NB4 (cell line): Measurements from ENCODE around the gene MET.

ENCODE experiments used
- DNase-seq: peaks from one replicate; pipeline ENCODE4 v3.0.0; 2010; ENCODE audit warnings: low read depth
- H3K4me3 ChIP-seq: one replicate; pipeline ENCODE4 v1.5.1; 2011; ENCODE audit warnings: mild to moderate bottlenecking, low read depth, low read length, moderate library complexity
- MAX ChIP-seq: IDR thresholded peaks from 2 replicates; pipeline ENCODE4 v1.6.1; 2011; ENCODE audit warnings: low read depth, low read length
- MYC ChIP-seq: IDR thresholded peaks from 2 replicates; pipeline ENCODE4 v1.6.1; 2011; ENCODE audit warnings: low read depth, low read length
- POLR2A ChIP-seq: IDR thresholded peaks from 2 replicates; pipeline ENCODE4 v1.6.1; 2011; ENCODE audit warnings: mild to moderate bottlenecking; ENCODE audit not compliant: insufficient read length; ENCODE audit errors: extremely low read depth
- TF ChIP-seq, protein P1 (sequence below): IDR thresholded peaks from one replicate; pipeline ENCODE4 v1.5.1; 2012; ENCODE audit warnings: low read depth, low read length

Gene MET

GRCh38 chr7:116671111-116671510 lies 885 bp upstream of the MET start:
- no peak overlapping the region for H3K4me3 ChIP-seq
- no peak for TF ChIP-seq POLR2A
- no peak for TF ChIP-seq MAX
- TF ChIP-seq, protein P1, sequence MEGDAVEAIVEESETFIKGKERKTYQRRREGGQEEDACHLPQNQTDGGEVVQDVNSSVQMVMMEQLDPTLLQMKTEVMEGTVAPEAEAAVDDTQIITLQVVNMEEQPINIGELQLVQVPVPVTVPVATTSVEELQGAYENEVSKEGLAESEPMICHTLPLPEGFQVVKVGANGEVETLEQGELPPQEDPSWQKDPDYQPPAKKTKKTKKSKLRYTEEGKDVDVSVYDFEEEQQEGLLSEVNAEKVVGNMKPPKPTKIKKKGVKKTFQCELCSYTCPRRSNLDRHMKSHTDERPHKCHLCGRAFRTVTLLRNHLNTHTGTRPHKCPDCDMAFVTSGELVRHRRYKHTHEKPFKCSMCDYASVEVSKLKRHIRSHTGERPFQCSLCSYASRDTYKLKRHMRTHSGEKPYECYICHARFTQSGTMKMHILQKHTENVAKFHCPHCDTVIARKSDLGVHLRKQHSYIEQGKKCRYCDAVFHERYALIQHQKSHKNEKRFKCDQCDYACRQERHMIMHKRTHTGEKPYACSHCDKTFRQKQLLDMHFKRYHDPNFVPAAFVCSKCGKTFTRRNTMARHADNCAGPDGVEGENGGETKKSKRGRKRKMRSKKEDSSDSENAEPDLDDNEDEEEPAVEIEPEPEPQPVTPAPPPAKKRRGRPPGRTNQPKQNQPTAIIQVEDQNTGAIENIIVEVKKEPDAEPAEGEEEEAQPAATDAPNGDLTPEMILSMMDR = no peak
- TF ChIP-seq MYC = no peak
- DNase-seq = no peak

DNA sequence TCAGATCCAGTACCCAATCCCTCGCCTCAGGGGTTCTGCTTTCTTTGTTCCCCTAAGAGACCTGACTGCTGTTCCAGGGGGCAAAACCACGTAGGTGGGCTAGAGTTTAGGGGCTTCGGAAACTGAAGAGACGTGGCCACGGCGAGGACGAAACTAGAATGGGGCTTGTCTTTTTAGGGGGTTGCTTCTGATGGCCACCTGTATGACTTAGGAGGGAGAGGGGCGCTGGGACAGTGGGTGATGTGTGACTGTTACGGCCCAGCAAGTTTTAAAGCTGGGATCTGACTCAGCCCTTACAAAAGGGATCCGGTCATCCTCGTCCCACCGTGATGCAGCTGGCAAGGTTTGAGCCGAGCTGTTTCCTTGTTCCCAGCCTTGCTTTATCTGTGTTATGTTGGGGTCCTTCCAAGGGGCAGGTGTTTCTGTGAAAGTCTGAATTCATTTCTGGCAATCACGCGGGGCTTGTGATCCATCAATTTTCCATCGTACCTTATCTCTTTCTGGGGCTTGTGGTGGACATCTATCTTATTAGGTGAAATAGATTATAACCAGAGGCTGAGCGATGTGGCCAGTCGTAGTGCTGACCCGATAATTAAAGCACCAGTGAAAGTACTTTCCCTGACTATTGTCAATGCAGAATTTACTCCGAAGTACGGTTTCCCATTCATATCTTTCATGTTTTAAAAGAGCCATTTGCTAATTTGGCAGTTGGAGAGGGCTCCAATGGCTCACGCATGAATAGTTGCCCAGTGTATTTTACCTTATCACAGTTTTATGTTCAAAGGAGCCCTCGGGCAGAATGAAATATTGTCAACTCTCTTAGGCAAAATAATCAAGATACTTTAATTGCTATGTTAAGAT lies 830 bp downstream of the MET start:
- TF ChIP-seq MAX (no peak), MYC (no peak), POLR2A (no peak)
- TF ChIP-seq, protein P1 = no peak
- H3K4me3 ChIP-seq = no peak overlapping the region
- DNase-seq = no peak

DNA sequence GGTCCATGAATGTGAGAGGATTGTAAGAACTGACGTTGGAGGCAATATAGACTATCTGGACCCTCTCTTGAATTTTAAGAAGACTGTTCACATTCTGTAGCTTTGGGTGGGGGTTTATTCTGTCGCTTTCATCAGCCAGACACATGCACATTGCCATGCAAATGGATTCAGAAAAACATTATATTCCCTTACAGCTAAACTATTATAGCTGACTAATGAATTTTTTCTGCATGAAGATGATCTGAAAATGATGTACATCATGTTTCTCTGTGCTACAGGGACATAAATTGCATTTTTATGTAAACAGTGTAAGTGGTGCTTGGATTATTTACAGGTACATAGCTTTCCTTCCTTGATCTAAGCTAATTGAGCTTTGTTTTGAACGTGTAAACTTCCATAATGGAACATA lies 1.5 kb downstream of the MET start:
- TF ChIP-seq POLR2A (no peak), MAX (no peak), MYC (no peak)
- TF ChIP-seq, protein P1 = no peak
- no peak for DNase-seq
- H3K4me3 ChIP-seq = no peak overlapping the region

DNA sequence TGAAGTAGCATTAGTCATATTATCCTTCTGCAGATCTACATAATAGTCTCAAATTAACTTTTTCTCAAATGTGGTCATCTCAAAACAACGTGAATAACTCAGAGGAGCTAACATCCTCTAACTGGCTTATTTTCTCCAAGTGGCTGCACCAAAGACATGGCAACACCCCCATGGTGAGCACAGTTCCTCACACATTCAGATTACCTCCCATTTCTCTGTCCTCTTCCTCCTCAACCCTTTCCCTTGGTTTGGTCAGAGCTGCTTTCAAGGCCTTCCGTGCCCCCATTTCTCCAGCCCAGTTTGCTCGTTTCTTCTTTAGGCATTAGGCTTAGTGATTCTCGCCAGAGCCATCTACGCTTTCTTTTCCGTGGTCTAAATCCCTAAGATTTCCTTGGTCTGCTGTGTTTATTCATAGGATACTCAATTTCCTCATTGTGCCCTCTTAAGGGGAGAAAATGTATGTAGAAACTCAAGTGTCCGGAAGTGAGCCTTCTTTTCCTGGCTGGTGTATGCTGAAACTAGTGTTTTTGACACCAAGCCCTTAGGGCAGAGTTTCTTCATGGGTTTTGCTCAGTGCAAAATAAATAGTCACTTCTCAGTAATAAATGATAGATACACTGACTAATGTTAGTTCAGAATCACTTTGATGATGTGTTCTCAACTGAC lies 2.6 kb downstream of the MET start:
- TF ChIP-seq MAX (no peak), POLR2A (no peak)
- TF ChIP-seq, protein P1 = no peak
- no peak for DNase-seq
- H3K4me3 ChIP-seq = no peak overlapping the region

GRCh38 chr7:116675812-116676355 lies 3.9 kb downstream of the MET start:
- no peak for TF ChIP-seq POLR2A
- TF ChIP-seq MAX = no peak
- TF ChIP-seq, protein P1 = no peak
- no peak for TF ChIP-seq MYC
- H3K4me3 ChIP-seq = no peak overlapping the region
- DNase-seq = no peak
